GM19351 (cell line): ENCODE results near the gene PLEKHO2.

Experiments
- ATAC-seq: cut with Tn5 transposase; IDR thresholded peaks from one replicate; pipeline ENCODE4 v1.9.1; 2021; ENCODE audit warnings: mild to moderate bottlenecking, moderate library complexity; ENCODE audit not compliant: unreplicated experiment

The PLEKHO2 gene

GRCh38 chr15:64825431-64826294 is 16.1 kb upstream of the PLEKHO2 start, which contains the start of gene PIF1:
PIF1 (minus strand) TSS chr15:64825647; CDS start chr15:64824335, 1,312 bp downstream.
- ATAC-seq, result peak; percentile 83

GRCh38 chr15:64828985-64829384 is 12.7 kb upstream of the PLEKHO2 start:
- no peak for ATAC-seq

GRCh38 chr15:64833690-64834089 is 8.0 kb upstream of the PLEKHO2 start:
- ATAC-seq, result no peak

GRCh38 chr15:64836023-64836536 is 5.6 kb upstream of the PLEKHO2 start:
- ATAC-seq, result no peak

- no peak for ATAC-seq
Measured at GRCh38 chr15:64837502-64837901, 4.2 kb upstream of the PLEKHO2 start.

GRCh38 chr15:64841060-64841343 is 713 bp upstream of the PLEKHO2 start:
- no peak for ATAC-seq

- no peak for ATAC-seq
Measured at GRCh38 chr15:64842096-64842939, 603 bp downstream of the PLEKHO2 start.

GRCh38 chr15:64842986-64843561 is 1.4 kb downstream of the PLEKHO2 start:
- ATAC-seq, result no peak

- no peak for ATAC-seq
Measured at GRCh38 chr15:64843991-64844390, 2.3 kb downstream of the PLEKHO2 start.

- no peak for ATAC-seq
Measured at GRCh38 chr15:64844576-64845145, 2.9 kb downstream of the PLEKHO2 start.

- ATAC-seq, result no peak
Measured at GRCh38 chr15:64845183-64845611, 3.5 kb downstream of the PLEKHO2 start.

GRCh38 chr15:64845831-64846595 is 4.3 kb downstream of the PLEKHO2 start:
- no peak for ATAC-seq

GRCh38 chr15:64847016-64847415 is 5.3 kb downstream of the PLEKHO2 start:
- ATAC-seq, result no peak

GRCh38 chr15:64847448-64847847 is 5.7 kb downstream of the PLEKHO2 start:
- ATAC-seq, result no peak

- no peak for ATAC-seq
Measured at GRCh38 chr15:64847876-64848716, 6.4 kb downstream of the PLEKHO2 start.

- ATAC-seq, result no peak
Measured at GRCh38 chr15:64850778-64851502, 9.2 kb downstream of the PLEKHO2 start.

GRCh38 chr15:64851503-64851840 is 9.8 kb downstream of the PLEKHO2 start:
- ATAC-seq, result no peak

- ATAC-seq, result no peak
Measured at GRCh38 chr15:64854041-64854440, 12.3 kb downstream of the PLEKHO2 start.

- no peak for ATAC-seq
Measured at GRCh38 chr15:64854526-64854925, 12.8 kb downstream of the PLEKHO2 start.
